H1 (cell line): ENCODE results near the gene VPS11. TPM values are rescaled to one million over a fixed set of nuclear protein-coding genes. Genes with fewer than 3 reads are reported as not detected.

ENCODE experiments used
- CTCF ChIA-PET: fragments of 300-600 bp; sonication (Branson Sonifier 250); formaldehyde crosslinking; loops from one replicate; lab custom pipeline; 2021; ENCODE audit not compliant: partially characterized antibody; lab: Charles Lee
- POLR2A ChIA-PET: fragments of 300-600 bp; sonication (Branson Sonifier 250); formaldehyde crosslinking; loops from one replicate; lab custom pipeline; 2021; ENCODE audit warnings: inconsistent platforms; ENCODE audit not compliant: partially characterized antibody; lab: Charles Lee
- DNase-seq, 2 experiments: peaks; one replicate each; pipeline versions ENCODE4 v3.0.0 to v3.0.0-alpha.2; 2010 to 2022; ENCODE audit warnings: low spot score in 2 of 2, low read depth in 1 of 2, mixed read lengths in 1 of 2
- FAIRE-seq: peaks from 2 replicates; lab custom pipeline; 2011; peaks lifted over from hg19 to GRCh38; lab: Jason Lieb, UNC
- H2AFZ ChIP-seq: 2 replicates; pipeline ENCODE4 v1.8.1; 2012; ENCODE audit warnings: low read length, inconsistent platforms
- H2AK5ac ChIP-seq: 2 replicates; pipeline ENCODE4 v1.6.1; 2013; ENCODE audit warnings: low read depth, low read length
- H2BK120ac ChIP-seq: replicated peaks from 2 replicates; pipeline ENCODE3; 2013; ENCODE audit warnings: low read depth, low read length, inconsistent platforms
- H2BK12ac ChIP-seq: 2 replicates; pipeline ENCODE4 v1.6.1; 2013; ENCODE audit warnings: low read depth, low read length
- H2BK15ac ChIP-seq: 2 replicates; pipeline ENCODE4 v1.6.1; 2013; ENCODE audit warnings: low read length
- H2BK20ac ChIP-seq: 2 replicates; pipeline ENCODE4 v1.6.1; 2013; ENCODE audit warnings: low read length
- H2BK5ac ChIP-seq: 2 replicates; pipeline ENCODE4 v1.6.1; 2013; ENCODE audit warnings: low read depth, low read length
- H3K14ac ChIP-seq: 2 replicates; pipeline ENCODE4 v1.6.1; 2013; ENCODE audit warnings: inconsistent platforms; ENCODE audit not compliant: insufficient read length
- H3K18ac ChIP-seq: 2 replicates; pipeline ENCODE4 v1.6.1; 2013; ENCODE audit warnings: low read length; ENCODE audit errors: extremely low read depth
- H3K23ac ChIP-seq: 2 replicates; pipeline ENCODE4 v1.6.1; 2013; ENCODE audit warnings: inconsistent platforms; ENCODE audit not compliant: insufficient read length
- H3K23me2 ChIP-seq: 2 replicates; pipeline ENCODE4 v1.6.1; 2013; ENCODE audit warnings: low read depth, low read length
- H3K27ac ChIP-seq: 2 replicates; pipeline ENCODE4 v1.6.1; 2011; ENCODE audit warnings: low read depth, low read length, inconsistent platforms
- H3K27me3 ChIP-seq, 4 experiments: replicated peaks in 1 of 4; 1 replicate in 1 of 4; 2 replicates in 3 of 4; pipeline versions ENCODE4 v1.6.1 to v1.8.1; 2011 to 2013; ENCODE audit warnings: low read length in 3 of 4, mild to moderate bottlenecking in 3 of 4, inconsistent platforms in 2 of 4, mixed read lengths in 2 of 4, moderate library complexity in 1 of 4; ENCODE audit not compliant: control insufficient read depth in 3 of 4, insufficient read depth in 3 of 4; ENCODE audit errors: extremely low read depth in 1 of 4
- H3K36me3 ChIP-seq, 4 experiments: 2 replicates each; pipeline versions ENCODE4 v1.6.1 to v1.8.1; 2011 to 2013; ENCODE audit warnings: mild to moderate bottlenecking in 4 of 4, low read length in 3 of 4, moderate library complexity in 2 of 4, control low read depth in 1 of 4, inconsistent platforms in 1 of 4; ENCODE audit not compliant: insufficient read depth in 4 of 4, control insufficient read depth in 2 of 4
- H3K4ac ChIP-seq: replicated peaks from 2 replicates; pipeline ENCODE3; 2013; ENCODE audit warnings: low read length, low read depth, mixed read lengths, inconsistent platforms; ENCODE audit not compliant: insufficient read length
- H3K4me1 ChIP-seq, 4 experiments: replicated peaks in 1 of 4; 1 replicate in 1 of 4; 2 replicates in 3 of 4; pipeline versions ENCODE4 v1.6.1 to v1.8.1; 2011 to 2013; ENCODE audit warnings: low read length in 3 of 4, inconsistent platforms in 2 of 4, mixed read lengths in 1 of 4; ENCODE audit not compliant: insufficient read depth in 4 of 4, control insufficient read depth in 3 of 4
- H3K4me2 ChIP-seq, 2 experiments: 2 replicates each; pipeline versions ENCODE4 v1.6.1 to v1.8.1; 2011 to 2013; ENCODE audit warnings: low read depth in 2 of 2, low read length in 2 of 2, control low read depth in 1 of 2, inconsistent platforms in 1 of 2, mild to moderate bottlenecking in 1 of 2; ENCODE audit not compliant: insufficient read depth in 1 of 2
- H3K4me3 ChIP-seq, 4 experiments: fragments of 200-600, 300-600 bp in 1 of 4; sonication (generic), shearing (Covaris generic), sonication (Bioruptor Twin) in 1 of 4; 2 replicates each; pipeline versions ENCODE4 v1.5.1 to v1.8.1; 2011 to 2016; ENCODE audit warnings: low read length in 4 of 4, low read depth in 3 of 4, control low read depth in 2 of 4, inconsistent platforms in 2 of 4, mild to moderate bottlenecking in 2 of 4, mixed read lengths in 1 of 4, moderate library complexity in 1 of 4; ENCODE audit not compliant: insufficient read depth in 2 of 4; ENCODE audit errors: extremely low read depth in 1 of 4
- H3K56ac ChIP-seq: replicated peaks from 2 replicates; pipeline ENCODE3; 2013; ENCODE audit warnings: low read depth, mild to moderate bottlenecking, mixed read lengths, low read length, inconsistent platforms; ENCODE audit not compliant: insufficient read length
- H3K79me1 ChIP-seq: 2 replicates; pipeline ENCODE4 v1.6.1; 2013; ENCODE audit warnings: low read depth, low read length, control low read depth
- H3K79me2 ChIP-seq, 2 experiments: 2 replicates each; pipeline versions ENCODE4 v1.6.1 to v1.8.1; 2012 to 2013; ENCODE audit warnings: low read length in 2 of 2, mild to moderate bottlenecking in 2 of 2, inconsistent platforms in 1 of 2; ENCODE audit not compliant: insufficient read depth in 2 of 2, control insufficient read depth in 1 of 2
- H3K9ac ChIP-seq, 4 experiments: replicated peaks in 1 of 4; 1 replicate in 1 of 4; 2 replicates in 3 of 4; pipeline versions ENCODE4 v1.6.1 to v1.8.1; 2011 to 2013; ENCODE audit warnings: low read depth in 3 of 4, low read length in 3 of 4, control low read depth in 2 of 4, mild to moderate bottlenecking in 2 of 4, moderate library complexity in 2 of 4, inconsistent platforms in 1 of 4; ENCODE audit errors: extremely low read depth in 1 of 4
- H3K9me3 ChIP-seq, 2 experiments: 2 replicates each; pipeline versions ENCODE4 v1.6.1 to v1.8.1; 2012 to 2013; ENCODE audit warnings: mild to moderate bottlenecking in 2 of 2, moderate library complexity in 2 of 2, control low read depth in 1 of 2, inconsistent platforms in 1 of 2, low read depth in 1 of 2, low read length in 1 of 2, mixed read lengths in 1 of 2; ENCODE audit not compliant: insufficient read depth in 2 of 2
- H4K20me1 ChIP-seq, 2 experiments: replicated peaks in 1 of 2; 2 replicates each; pipeline versions ENCODE3 to v1.8.1; 2011 to 2013; ENCODE audit warnings: inconsistent platforms in 2 of 2, low read length in 2 of 2, mild to moderate bottlenecking in 1 of 2; ENCODE audit not compliant: insufficient read depth in 2 of 2, control insufficient read depth in 1 of 2
- H4K5ac ChIP-seq: 2 replicates; pipeline ENCODE4 v1.6.1; 2013; ENCODE audit warnings: low read length, low read depth, mixed read lengths, inconsistent platforms; ENCODE audit not compliant: insufficient read length
- H4K8ac ChIP-seq: 2 replicates; pipeline ENCODE4 v1.8.0; 2013; ENCODE audit warnings: mild to moderate bottlenecking, moderate library complexity, low read length, inconsistent platforms; ENCODE audit not compliant: insufficient read depth; ENCODE audit errors: extremely low read depth
- H4K91ac ChIP-seq: replicated peaks from 2 replicates; pipeline ENCODE3; 2013; ENCODE audit warnings: low read length, mixed read lengths, inconsistent platforms; ENCODE audit not compliant: insufficient read length
- JUND ChIP-seq: IDR thresholded peaks from 2 replicates; pipeline ENCODE4 v1.6.1; 2011; ENCODE audit warnings: mild to moderate bottlenecking, improper control_type of control experiment, low read length
- KDM1A ChIP-seq: fragments of 200-600, 300-600 bp; sonication (generic); IDR thresholded peaks from 2 replicates; pipeline ENCODE4 v1.7.1; 2016; ENCODE audit warnings: mild to moderate bottlenecking, low read length, borderline replicate concordance
- RXRA ChIP-seq: IDR thresholded peaks from 2 replicates; pipeline ENCODE4 v1.6.1; 2011; ENCODE audit warnings: low read depth, mild to moderate bottlenecking, low read length, moderate library complexity; ENCODE audit not compliant: insufficient read depth
- SIN3A ChIP-seq, 2 experiments: IDR thresholded peaks in 1 of 2; conservative IDR thresholded peaks in 1 of 2; 2 replicates each; pipeline ENCODE4 v1.6.1; 2011 to 2012; ENCODE audit warnings: low read length in 2 of 2, improper control_type of control experiment in 1 of 2, low read depth in 1 of 2, mild to moderate bottlenecking in 1 of 2
- WGBS, 2 experiments: shearing (Covaris generic) in 1 of 2; methylation state at CpG; one replicate each; pipeline versions ENCODE4 v1.1.6 to v1.1.7; 2013 to 2015; ENCODE audit warnings: low lambda C conversion rate in 2 of 2, mixed read lengths in 2 of 2, inconsistent platforms in 1 of 2, low coverage in 1 of 2, missing lambda C conversion rate in 1 of 2; ENCODE audit not compliant: insufficient replicate concordance in 2 of 2, insufficient coverage in 1 of 2, insufficient read length in 1 of 2; ENCODE audit errors: extremely low coverage in 1 of 2, missing lambda C conversion rate in 1 of 2; 5-methylcytosine and 5-hydroxymethylcytosine counted together
- polyA plus RNA-seq, 7 experiments: library from polyadenylated mRNA; depleted of rRNA in 3 of 7; stranded (reverse) in 5 of 7; unstranded in 2 of 7; fragments of >200 nt in 5 of 7; fragments of 200-250 nt in 2 of 7; gene quantifications; 1 replicate in 5 of 7; 2 replicates in 1 of 7; 4 replicates in 1 of 7; pipeline versions ENCODE4 v1.2.1 to v1.2.3, GENCODE V29; 2011 to 2013; ENCODE audit warnings: missing spikeins in 2 of 7, mixed read lengths in 2 of 7
- total RNA-seq: library from RNA; stranded (reverse); fragmentation: NEBNext Ultra II Directional; extraction: Animal tissue kit (Norgen Biotek cat#: 25700); gene quantifications from 2 replicates; pipeline ENCODE4 v1.2.1, GENCODE V29; 2021

VPS11 gene
- total and polyA plus RNA-seq, 2 of the 8 experiments (the other 6 are each of a cell fraction or from before 2014, with no cell fraction given): 13.1 to 15.5 TPM

DNA sequence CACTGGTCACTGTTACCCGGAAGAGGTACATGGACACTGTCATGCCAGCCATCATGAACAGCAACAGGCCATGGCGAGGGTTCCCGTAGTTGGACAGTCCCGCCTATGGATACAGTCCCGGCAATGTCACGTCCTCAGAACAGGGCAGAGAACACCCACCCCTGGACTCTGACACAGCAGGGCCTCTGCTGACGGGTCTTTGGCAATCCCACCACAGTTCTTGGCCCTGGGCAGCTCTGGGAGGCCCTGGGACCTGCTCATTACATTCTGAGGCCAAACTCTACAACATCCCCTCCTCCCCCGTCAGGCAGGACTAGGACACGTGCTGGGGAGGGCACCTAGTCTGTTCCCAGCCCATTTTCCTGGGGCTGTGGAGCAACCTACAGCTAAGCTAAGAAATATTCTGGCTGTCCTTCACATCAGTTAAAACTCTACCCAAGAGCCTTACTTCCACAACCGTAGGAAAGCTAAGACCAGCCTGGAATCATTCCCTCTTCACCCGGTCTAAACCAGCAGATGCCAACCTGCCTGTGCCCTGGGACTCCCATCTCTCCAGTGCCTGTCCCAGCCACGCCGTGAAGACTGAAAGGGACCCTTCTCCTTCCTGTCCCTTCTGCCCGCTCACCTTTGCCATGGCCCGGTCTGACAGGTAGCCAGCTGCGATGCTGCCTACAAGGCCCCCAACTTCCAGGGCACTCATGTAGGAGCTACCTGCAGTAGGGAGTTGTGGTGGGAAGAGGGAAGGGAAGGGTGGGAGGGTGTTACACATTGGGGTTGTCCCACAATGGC lies 41.4 kb upstream of the VPS11 start:
- Histone ChIP-seq H3K27me3 (no peaks in the 10 kb centered on the region), H3K18ac (no peak overlapping the region), H3K4me2 (no peak overlapping the region), H3K9ac (0 out of 7 replicates have a peak overlapping the region, but pooled peaks of 1 of the 4 experiments have one; percentile 7), H2BK5ac (no peak overlapping the region), H3K14ac (no peak overlapping the region), H3K9me3 (no peaks in the 10 kb centered on the region), H3K79me2 (peaks cover 0 to 26% of the 10 kb centered on the region in 2 experiments; a peak in 2 of 4 replicates), H2BK120ac (no peak overlapping the region), H2BK12ac (no peak overlapping the region), H3K4me1 (peaks cover 6 to 13% (median 10%) of the 10 kb centered on the region in 4 experiments), H3K56ac (no peak overlapping the region), H4K20me1 (peaks cover 3 to 17% of the 10 kb centered on the region in 2 experiments), H2BK15ac (no peak overlapping the region), H3K4ac (no peak overlapping the region), H2AK5ac (no peak overlapping the region), H3K27ac (no peak overlapping the region), H3K36me3 (peaks cover 14 to 63% (median 37%) of the 10 kb centered on the region in 4 experiments), H2AFZ (no peak overlapping the region), H3K23ac (no peak overlapping the region), H2BK20ac (no peak overlapping the region), H3K23me2 (peaks cover 7% of the 10 kb centered on the region; the same call in 1 of the 2 replicates), H3K79me1 (peaks cover 15% of the 10 kb centered on the region), H4K8ac (no peak overlapping the region), H3K4me3 (no peak overlapping the region), H4K91ac (no peak overlapping the region), H4K5ac (no peak overlapping the region)
- 94% methylated on average over 16 of the region's 16 CpGs; no CpG with 5 or more reads in 1 of the 2 experiments for WGBS, 2 experiments
- TF ChIP-seq JUND: no peak
- no peak for TF ChIP-seq SIN3A (conservative IDR thresholded peaks at IDR 0.05 in 1 of 2, IDR thresholded peaks at IDR 0.05 in 1 of 2; ENCODE audit: low read depth in 1 of 2, low read length in 2 of 2)
- no peak for TF ChIP-seq RXRA
- TF ChIP-seq KDM1A: no peak
- ChIA-PET POLR2A (interaction anchor here (1.2 to 9.7 kb wide), 5 partner anchors 13 to 68 kb away, joined by 4 to 224 read pairs (median 5); partner anchors contain the start of genes RPS25 and TRAPPC4), CTCF (interaction anchor here (0.8 to 1.3 kb wide), 5 partner anchors 19 to 282 kb away, joined by 3 to 4 read pairs (median 3); partner anchors contain the start of gene VPS11)
- DNase-seq: no peak
- no peak for FAIRE-seq
